Measurements from ENCODE around the gene TGFBR1.

DNA sequence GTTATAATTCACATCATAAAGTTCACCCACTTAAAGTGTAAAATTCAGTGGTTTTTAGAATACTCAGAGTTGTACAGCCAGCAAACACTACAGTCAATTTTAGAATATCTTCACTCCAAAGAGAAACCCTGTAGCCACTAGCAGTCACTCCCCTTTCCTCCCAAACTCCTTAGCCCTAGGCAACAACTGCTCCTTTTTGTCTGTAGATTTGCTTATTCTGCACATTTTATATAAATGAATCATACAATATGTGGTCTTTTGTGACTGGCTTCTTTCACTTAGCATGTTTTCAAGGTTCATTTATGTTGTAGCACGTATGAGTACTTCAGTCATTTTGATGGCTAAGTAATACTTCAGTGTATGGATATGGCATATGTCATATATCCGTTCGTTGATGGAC, 38.7 kb downstream of the TGFBR1 start:
- TF ChIP-seq EZH2 (IDR thresholded peaks at IDR 0.05; ENCODE audit: borderline replicate concordance): no peak
- TF ChIP-seq, protein P1, sequence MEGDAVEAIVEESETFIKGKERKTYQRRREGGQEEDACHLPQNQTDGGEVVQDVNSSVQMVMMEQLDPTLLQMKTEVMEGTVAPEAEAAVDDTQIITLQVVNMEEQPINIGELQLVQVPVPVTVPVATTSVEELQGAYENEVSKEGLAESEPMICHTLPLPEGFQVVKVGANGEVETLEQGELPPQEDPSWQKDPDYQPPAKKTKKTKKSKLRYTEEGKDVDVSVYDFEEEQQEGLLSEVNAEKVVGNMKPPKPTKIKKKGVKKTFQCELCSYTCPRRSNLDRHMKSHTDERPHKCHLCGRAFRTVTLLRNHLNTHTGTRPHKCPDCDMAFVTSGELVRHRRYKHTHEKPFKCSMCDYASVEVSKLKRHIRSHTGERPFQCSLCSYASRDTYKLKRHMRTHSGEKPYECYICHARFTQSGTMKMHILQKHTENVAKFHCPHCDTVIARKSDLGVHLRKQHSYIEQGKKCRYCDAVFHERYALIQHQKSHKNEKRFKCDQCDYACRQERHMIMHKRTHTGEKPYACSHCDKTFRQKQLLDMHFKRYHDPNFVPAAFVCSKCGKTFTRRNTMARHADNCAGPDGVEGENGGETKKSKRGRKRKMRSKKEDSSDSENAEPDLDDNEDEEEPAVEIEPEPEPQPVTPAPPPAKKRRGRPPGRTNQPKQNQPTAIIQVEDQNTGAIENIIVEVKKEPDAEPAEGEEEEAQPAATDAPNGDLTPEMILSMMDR (IDR thresholded peaks at IDR 0.05; ENCODE audit: poor library complexity): no peak
- TF ChIP-seq EZH2phosphoT487 (IDR thresholded peaks at IDR 0.05; ENCODE audit: low read depth, severe bottlenecking, unreplicated experiment): no peak
